Loucy (cell line): ENCODE data around the gene ALMS1.
"Not testable (repeated sequence)": the region's sequence is repeated elsewhere in the genome, so short reads cannot be mapped to it uniquely, and the experiment has no call there.

ENCODE experiments used
- EZH2phosphoT487 ChIP-seq: fragments of 200-600 bp; IDR thresholded peaks from 2 replicates; pipeline ENCODE4 v1.6.1; 2018; ENCODE audit warnings: antibody characterized with exemption, mild to moderate bottlenecking, moderate library complexity, borderline replicate concordance
- TF ChIP-seq, protein P1 (sequence below): fragments of 200-600 bp; sonication (generic); conservative IDR thresholded peaks from 2 replicates; pipeline ENCODE4 v1.5.1; 2014; ENCODE audit warnings: mild to moderate bottlenecking, antibody characterized with exemption, low read length

GRCh38 chr2:73603099-73603588, 217.5 kb downstream of the ALMS1 start:
- TF ChIP-seq, protein P1, sequence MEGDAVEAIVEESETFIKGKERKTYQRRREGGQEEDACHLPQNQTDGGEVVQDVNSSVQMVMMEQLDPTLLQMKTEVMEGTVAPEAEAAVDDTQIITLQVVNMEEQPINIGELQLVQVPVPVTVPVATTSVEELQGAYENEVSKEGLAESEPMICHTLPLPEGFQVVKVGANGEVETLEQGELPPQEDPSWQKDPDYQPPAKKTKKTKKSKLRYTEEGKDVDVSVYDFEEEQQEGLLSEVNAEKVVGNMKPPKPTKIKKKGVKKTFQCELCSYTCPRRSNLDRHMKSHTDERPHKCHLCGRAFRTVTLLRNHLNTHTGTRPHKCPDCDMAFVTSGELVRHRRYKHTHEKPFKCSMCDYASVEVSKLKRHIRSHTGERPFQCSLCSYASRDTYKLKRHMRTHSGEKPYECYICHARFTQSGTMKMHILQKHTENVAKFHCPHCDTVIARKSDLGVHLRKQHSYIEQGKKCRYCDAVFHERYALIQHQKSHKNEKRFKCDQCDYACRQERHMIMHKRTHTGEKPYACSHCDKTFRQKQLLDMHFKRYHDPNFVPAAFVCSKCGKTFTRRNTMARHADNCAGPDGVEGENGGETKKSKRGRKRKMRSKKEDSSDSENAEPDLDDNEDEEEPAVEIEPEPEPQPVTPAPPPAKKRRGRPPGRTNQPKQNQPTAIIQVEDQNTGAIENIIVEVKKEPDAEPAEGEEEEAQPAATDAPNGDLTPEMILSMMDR: not testable (repeated sequence)
- TF ChIP-seq EZH2phosphoT487: not testable (repeated sequence)
